ENCODE results near the gene IRAK1.

The IRAK1 gene

DNA sequence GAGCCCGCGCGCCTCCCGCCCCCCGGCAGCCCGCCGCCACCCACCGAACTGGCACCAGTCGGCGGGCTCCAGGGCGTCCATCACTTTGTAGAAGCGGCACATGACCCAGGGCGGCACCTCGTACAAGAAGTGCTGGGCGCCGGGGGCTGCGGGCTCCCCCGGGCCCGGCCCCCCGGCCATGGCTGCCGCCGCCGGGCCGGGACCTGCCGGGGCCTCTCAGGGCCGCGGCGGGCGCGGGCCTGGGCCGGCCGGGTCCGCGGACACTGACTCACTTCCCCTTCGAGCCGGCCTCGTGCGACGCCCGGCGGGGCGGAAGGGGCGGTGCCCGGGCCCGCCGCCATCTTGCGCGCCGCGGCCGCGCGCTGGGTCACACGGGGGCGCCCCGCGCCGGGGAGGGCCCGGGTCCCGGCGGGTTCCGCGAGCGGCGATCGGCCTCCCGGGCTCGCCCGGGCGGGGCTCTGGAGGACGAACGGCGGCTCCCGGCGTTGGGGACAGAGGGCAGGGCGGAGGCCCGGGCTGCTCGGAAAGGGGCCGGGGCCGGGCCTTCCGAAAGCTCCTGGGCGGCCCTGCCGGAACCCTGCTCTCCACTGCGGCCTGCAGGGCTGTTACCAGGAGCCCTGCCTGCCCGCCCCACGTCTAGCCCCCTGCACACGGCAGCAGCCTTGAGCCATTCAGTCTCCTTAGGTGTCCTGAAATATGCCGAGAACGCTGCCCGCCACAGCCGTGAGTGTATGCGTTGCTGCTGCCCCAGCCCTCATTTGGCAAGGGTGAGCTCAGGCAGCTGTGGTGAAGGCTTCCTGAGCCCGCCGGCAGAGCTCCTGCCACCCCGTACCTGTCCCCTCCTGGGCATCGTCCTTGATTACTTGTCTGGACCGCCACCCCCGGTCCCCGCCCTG is at the start of gene IRAK1:
IRAK1 (minus strand) TSS at position 270 of the 896 bp plus-strand sequence; CDS start at position 180, 90 bp downstream.
- peak; percentile 87 for DNase-seq (ENCODE audit: low spot score)

DNA sequence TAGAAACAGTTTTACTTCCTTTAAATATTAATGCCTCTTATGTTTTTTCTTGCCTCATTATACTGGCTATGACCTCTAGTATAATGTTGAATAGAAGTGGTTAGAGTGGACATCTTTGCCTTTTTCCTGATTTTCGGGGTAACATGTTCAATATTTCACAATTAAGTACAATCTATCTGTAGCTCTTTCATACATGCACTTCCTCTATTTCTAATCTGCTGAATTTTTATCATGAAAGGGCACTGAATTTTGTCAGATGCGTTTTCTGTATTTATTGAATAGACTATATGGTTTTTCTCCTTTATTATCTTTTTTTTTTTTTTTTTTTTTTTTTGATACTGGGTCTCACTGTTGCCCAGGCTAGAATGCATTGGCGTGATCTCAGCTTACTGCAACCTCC is 48.9 kb upstream of the IRAK1 start:
- DNase-seq (ENCODE audit: low spot score): no peak

DNA sequence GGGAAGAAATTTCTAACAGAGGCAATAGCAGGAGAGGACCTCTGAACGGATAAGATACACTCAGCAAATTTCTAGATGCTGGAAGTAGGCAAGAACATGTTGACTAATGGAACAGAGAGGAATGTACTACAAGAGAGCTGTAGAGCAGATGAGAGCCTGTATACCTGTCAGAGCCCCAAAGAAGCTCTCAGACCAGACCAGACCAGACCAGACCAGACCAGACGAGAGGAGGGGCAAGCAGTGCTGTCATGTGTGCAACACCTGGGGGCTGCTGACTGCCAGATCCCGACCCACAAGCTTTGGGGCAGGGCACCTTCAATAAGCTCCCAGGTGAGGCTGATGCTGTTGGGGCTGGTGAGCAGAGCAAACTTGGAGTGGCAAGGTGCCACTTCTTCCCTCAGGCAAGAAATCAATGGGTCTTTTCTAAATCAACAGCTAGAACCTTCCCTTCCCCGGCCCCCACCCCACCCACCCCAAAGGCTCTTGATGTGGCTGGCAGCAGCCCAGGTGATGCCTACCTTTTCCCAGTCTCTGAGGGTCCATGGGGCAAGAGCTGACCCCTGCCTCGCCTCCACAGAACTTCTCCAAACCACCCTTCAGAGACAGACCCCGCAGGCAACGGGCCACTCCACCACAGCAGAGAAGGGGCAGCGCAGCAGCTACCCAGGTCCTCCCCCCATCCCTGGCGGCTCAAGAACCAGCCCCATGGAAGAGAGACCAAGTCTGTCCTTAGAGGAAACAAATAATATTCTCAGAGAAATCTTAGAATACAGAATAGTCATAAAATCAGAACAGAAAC is 45.1 kb upstream of the IRAK1 start:
- no peak for DNase-seq (ENCODE audit: low spot score)

GRCh38 chrX:154063234-154063633 is 43.5 kb upstream of the IRAK1 start:
- DNase-seq (ENCODE audit: low spot score): no peak

DNA sequence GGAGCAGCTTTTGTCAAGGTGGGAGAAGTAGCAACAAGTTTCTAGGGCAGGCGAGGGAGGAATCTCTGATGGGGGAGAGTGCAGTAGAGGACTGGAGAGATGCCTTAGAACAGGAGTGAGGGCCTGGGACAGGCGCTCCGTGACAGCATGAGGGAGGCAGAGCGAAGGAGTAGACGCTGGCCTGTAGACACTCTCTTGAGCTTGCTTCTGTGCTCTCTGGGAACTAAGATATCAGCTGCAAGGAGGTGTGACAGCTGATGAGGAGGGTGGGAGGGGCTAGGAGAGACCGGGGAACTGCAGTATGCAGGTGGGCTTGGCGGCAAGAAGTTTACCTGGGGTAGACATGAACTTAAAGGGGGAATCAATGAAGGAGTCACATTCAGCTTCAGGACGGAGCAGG is 42.1 kb upstream of the IRAK1 start:
- DNase-seq (ENCODE audit: low spot score): no peak

DNA sequence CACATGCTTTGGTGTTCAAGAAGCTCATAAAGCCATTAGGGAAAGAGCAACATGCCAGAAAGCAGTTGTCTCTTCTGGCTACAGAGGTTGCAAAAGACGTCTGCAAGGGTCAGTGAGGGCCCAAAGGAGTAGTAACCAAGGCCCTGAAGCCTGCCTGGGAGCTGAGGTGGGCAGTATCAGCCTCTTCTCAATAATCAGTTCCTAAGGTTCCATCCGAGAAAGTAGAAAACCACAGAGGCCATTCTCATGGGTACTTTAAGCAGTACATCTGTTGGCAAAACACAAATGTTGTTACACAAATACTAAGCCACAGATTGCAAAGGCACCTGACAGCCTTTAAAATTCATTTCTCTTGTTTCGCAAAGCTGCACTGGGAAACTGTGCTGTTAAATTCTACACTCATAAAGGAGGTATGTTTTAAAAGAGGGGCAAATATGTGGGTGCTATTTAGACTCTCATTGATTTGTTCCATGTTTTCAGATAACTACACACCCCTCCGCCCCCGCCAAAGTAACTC is 40.1 kb upstream of the IRAK1 start:
- no peak for DNase-seq (ENCODE audit: low spot score)

GRCh38 chrX:154059231-154059630 is 39.5 kb upstream of the IRAK1 start:
- DNase-seq (ENCODE audit: low spot score): peak; percentile 11

- no peak for DNase-seq (ENCODE audit: low spot score)
Measured at GRCh38 chrX:154058214-154058997, 38.7 kb upstream of the IRAK1 start.

DNA sequence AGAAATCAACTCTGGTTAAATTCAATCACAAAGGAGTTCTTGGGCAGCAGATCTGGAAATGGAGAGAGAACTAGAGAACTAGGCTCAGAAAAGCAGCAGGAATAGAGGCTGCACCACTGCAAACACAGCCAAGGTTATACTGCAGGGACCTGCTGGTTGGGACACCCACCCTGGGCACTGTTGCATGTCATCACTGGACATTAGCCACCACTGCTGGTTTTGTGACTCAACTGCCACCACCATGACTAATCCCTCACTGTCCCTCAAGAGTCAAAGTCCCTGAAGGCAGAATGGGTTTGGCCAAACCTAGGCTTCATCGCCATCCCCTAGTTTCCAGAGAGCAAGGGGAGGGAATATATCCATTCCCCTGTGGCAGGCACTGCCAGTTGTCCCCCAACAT is 38.1 kb upstream of the IRAK1 start:
- no peak for DNase-seq (ENCODE audit: low spot score)

GRCh38 chrX:154056770-154057241 is 37.1 kb upstream of the IRAK1 start:
- no peak for DNase-seq (ENCODE audit: low spot score)

GRCh38 chrX:154051201-154051810 is 31.6 kb upstream of the IRAK1 start:
- peak; percentile 56 for DNase-seq (ENCODE audit: low spot score)

DNA sequence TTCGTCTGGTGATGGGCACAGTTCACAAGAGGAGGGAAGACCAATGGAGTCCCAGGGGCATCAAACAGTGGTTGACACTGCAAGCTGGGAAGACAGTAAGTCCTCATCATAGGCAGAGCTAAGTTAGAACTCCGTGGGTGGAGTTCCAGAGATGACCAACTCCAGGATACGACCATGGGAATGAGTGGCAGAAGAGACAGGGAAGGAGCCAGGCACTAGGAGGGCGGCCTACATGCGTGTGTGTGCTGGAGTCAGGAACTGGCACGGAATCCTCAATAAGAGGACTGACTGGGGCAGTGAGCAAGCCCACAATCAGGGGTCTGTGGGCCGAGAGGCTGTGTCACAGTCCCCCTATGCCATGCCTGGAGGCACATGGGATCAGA is 30.4 kb upstream of the IRAK1 start:
- DNase-seq (ENCODE audit: low spot score): peak; percentile 35

GRCh38 chrX:154049209-154050112 is 29.8 kb upstream of the IRAK1 start:
- no peak for DNase-seq (ENCODE audit: low spot score)

- no peak for DNase-seq (ENCODE audit: low spot score)
Measured at GRCh38 chrX:154048398-154048797, 28.7 kb upstream of the IRAK1 start.

- DNase-seq (ENCODE audit: low spot score): no peak
Measured at GRCh38 chrX:154046940-154047610, 27.4 kb upstream of the IRAK1 start.

GRCh38 chrX:154046031-154046781 is 26.5 kb upstream of the IRAK1 start:
- peak; percentile 64 for DNase-seq (ENCODE audit: low spot score)

DNA sequence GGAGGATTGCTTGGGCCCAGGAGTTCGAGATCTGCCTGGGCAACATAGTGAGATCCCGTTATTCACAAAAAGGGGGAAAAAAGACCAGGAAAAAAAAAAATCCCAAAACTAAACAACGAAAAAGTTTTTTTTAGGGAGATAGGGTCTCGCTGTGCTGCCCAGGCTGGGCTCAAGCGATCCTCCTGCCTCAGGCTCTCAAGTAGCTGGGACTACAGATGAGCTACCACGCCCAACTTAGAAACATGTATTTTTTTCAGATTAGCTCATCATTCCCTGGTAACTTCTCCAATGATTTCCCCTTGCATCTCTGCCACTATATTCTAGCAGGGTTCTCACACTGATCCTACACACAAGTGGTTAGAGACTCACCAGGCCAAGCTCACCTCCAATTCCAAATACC is 24.4 kb upstream of the IRAK1 start:
- DNase-seq (ENCODE audit: low spot score): no peak

DNA sequence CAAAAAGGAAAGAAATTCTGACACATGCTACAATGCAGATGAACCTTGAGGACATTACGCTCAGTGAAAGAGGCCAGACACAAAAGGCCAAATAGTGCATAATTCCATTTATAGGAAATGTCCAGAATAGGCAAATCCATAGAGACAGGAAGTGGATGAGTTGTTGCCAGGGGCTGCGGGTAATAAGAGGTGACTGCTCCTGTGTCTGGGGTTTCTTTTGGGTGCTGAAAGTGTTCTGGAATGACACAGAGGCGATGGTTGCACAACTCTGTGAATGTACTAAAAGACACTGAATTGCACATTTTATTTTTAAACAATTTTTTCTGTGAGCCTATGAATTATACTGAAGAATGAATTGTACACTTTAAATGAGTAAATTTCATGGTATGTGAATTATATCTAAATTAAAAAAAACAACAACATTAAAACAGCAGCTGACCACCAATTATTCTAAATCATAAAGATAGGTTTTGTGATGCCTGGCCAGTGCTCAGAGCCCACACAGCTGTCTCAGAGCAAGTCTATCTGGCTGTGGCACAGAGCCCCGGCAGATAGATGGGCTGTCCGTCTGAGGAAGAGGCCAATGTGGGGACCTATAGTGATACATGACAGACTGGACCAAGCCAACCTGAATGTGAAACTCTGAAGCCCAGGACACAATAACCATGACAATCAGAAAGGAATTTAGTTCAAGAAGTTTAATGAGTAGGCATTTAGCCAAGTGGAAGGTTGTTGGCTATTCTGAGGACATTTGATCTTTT is 23.5 kb upstream of the IRAK1 start:
- no peak for DNase-seq (ENCODE audit: low spot score)
